ENCODE results near the gene ITGB3BP.

Gene ITGB3BP

GRCh38 chr1:63414691-63415365 lies 108.2 kb downstream of the ITGB3BP start:
- DNase-seq = no peak

GRCh38 chr1:63413394-63413793 lies 109.6 kb downstream of the ITGB3BP start:
- no peak for DNase-seq

GRCh38 chr1:63411066-63411465 lies 112.0 kb downstream of the ITGB3BP start:
- no peak for DNase-seq

- DNase-seq = no peak
Observed at GRCh38 chr1:63408331-63408730, 114.7 kb downstream of the ITGB3BP start.

GRCh38 chr1:63407002-63407401 lies 116.0 kb downstream of the ITGB3BP start:
- DNase-seq = no peak

GRCh38 chr1:63405987-63406386 lies 117.0 kb downstream of the ITGB3BP start:
- DNase-seq = no peak

GRCh38 chr1:63405021-63405420 lies 118.0 kb downstream of the ITGB3BP start:
- no peak for DNase-seq

- DNase-seq = no peak
Observed at GRCh38 chr1:63403386-63403785, 119.6 kb downstream of the ITGB3BP start.

- no peak for DNase-seq
Observed at GRCh38 chr1:63401945-63402344, 121.1 kb downstream of the ITGB3BP start.
